GM12878 (cell line): ENCODE data around the gene WFDC8. TPM values are rescaled to one million over a fixed set of nuclear protein-coding genes. Genes with fewer than 3 reads are reported as not detected.

Experiments
- ATAC-seq: fragments of 200-7000 bp; cut with Tn5 transposase; 3 replicates; pipeline ENCODE4 v1.9.1; 2020; ENCODE audit warnings: mild to moderate bottlenecking, moderate library complexity
- BruUV-seq: library from RNA; stranded (reverse); fragments of 400-500 nt; replicated peaks from 2 replicates; lab custom pipeline; 2021; lab: Mats Ljungman, UMichigan
- CTCF ChIA-PET: fragments of 300-600 bp; sonication (Branson Sonifier 250); formaldehyde crosslinking; extraction: SDS; loops from one replicate; lab custom pipeline; 2021; ENCODE audit warnings: inconsistent platforms; lab: Yijun Ruan, JAX
- POLR2A ChIA-PET: fragments of 350-600 bp; formaldehyde crosslinking; extraction: SDS; loops from one replicate; lab custom pipeline; 2021; ENCODE audit warnings: inconsistent platforms; lab: Charles Lee
- RAD21 ChIA-PET: fragments of 300-600 bp; sonication (Branson Sonifier 250); formaldehyde crosslinking; loops from one replicate; lab custom pipeline; 2023; ENCODE audit warnings: antibody characterized with exemption; ENCODE audit not compliant: unreplicated experiment; lab: Charles Lee
- SMC1A ChIA-PET: fragments of 300-600 bp; sonication (Branson Sonifier 250); formaldehyde crosslinking; loops from one replicate; lab custom pipeline; 2023; ENCODE audit not compliant: unreplicated experiment, uncharacterized antibody; lab: Charles Lee
- DNase-seq: peaks from one replicate; pipeline ENCODE4 v3.0.0-alpha.2; 2011; ENCODE audit warnings: low read depth, low spot score
- FAIRE-seq: peaks from 3 replicates; lab custom pipeline; 2011; peaks lifted over from hg19 to GRCh38; lab: Jason Lieb, UNC
- H2AFZ ChIP-seq: 2 replicates; pipeline ENCODE4 v1.6.0; 2011; ENCODE audit warnings: low read depth, low read length, control low read depth; ENCODE audit not compliant: control insufficient read depth
- H3K27ac ChIP-seq: 2 replicates; pipeline ENCODE4 v1.5.1; 2011; ENCODE audit warnings: control low read depth; ENCODE audit not compliant: control insufficient read depth, insufficient read depth
- H3K27me3 ChIP-seq, 2 experiments: replicated peaks in 1 of 2; 2 replicates each; pipeline versions ENCODE4 v1.6.0 to v1.6.1; 2011; ENCODE audit warnings: low read length in 1 of 2; ENCODE audit not compliant: control insufficient read depth in 2 of 2, insufficient read depth in 2 of 2
- H3K36me3 ChIP-seq, 2 experiments: 2 replicates each; pipeline ENCODE4 v1.5.1; 2011; ENCODE audit warnings: low read length in 1 of 2; ENCODE audit not compliant: control insufficient read depth in 2 of 2, insufficient read depth in 2 of 2
- H3K4me1 ChIP-seq: 2 replicates; pipeline ENCODE4 v1.6.1; 2011; ENCODE audit warnings: mild to moderate bottlenecking, low read length, moderate library complexity, mixed read lengths; ENCODE audit not compliant: control insufficient read depth, insufficient read depth
- H3K4me2 ChIP-seq: 2 replicates; pipeline ENCODE4 v1.6.0; 2011; ENCODE audit warnings: control low read depth; ENCODE audit not compliant: control insufficient read depth, insufficient read depth
- H3K4me3 ChIP-seq: fragments of 200-600 bp; sonication (generic); 2 replicates; pipeline ENCODE4 v1.5.1; 2016
- H3K79me2 ChIP-seq: 2 replicates; pipeline ENCODE4 v1.6.0; 2011; ENCODE audit warnings: low read length; ENCODE audit not compliant: control insufficient read depth, insufficient read depth
- H3K9ac ChIP-seq: 2 replicates; pipeline ENCODE4 v1.8.0; 2011; ENCODE audit warnings: low read length, control low read depth, mixed read lengths; ENCODE audit not compliant: control insufficient read depth, insufficient read depth
- H3K9me3 ChIP-seq: replicated peaks from 3 replicates; pipeline ENCODE4 v1.5.1; 2011; ENCODE audit warnings: mild to moderate bottlenecking, low read length; ENCODE audit not compliant: control insufficient read depth, insufficient read depth
- H4K20me1 ChIP-seq: 2 replicates; pipeline ENCODE4 v1.6.0; 2011; ENCODE audit not compliant: control insufficient read depth, insufficient read depth
- EGR1 ChIP-seq, 2 experiments: IDR thresholded peaks; 1 replicate in 1 of 2; 2 replicates in 1 of 2; pipeline ENCODE4 v1.6.1; 2011 to 2012; ENCODE audit warnings: low read depth in 2 of 2, low read length in 2 of 2, borderline replicate concordance in 1 of 2, mild to moderate bottlenecking in 1 of 2, moderate library complexity in 1 of 2
- TARDBP ChIP-seq: IDR thresholded peaks from 2 replicates; pipeline ENCODE4 v1.6.1; 2016; ENCODE audit warnings: borderline replicate concordance
- WGBS: methylation state at CpG from one replicate; pipeline ENCODE4 v1.1.6; 2016; ENCODE audit warnings: low lambda C conversion rate; ENCODE audit not compliant: insufficient replicate concordance, insufficient coverage; ENCODE audit errors: missing lambda C conversion rate; 5-methylcytosine and 5-hydroxymethylcytosine counted together
- in situ Hi-C: fragments of 300-500 bp; cut with MboI; formaldehyde crosslinking; loops from 9 replicates; pipeline ENCODE4 v1.14.3; 2018; ENCODE audit warnings: mixed read lengths
- intact Hi-C: fragments of 100-400 bp; cut with micrococcal nuclease; formaldehyde crosslinking; loops from one replicate; pipeline ENCODE4 v1.14.2; 2022; ENCODE audit not compliant: unreplicated experiment
- polyA plus RNA-seq, 11 experiments: library from polyadenylated mRNA; depleted of rRNA in 4 of 11; unstranded in 6 of 11; stranded (reverse) in 5 of 11; fragments of >200 nt; fragmentation: Nextera tagmentation in 4 of 11; fragmentation: Illumina TruSeq in 1 of 11; extraction: Ambion mirVana in 4 of 11; extraction: Trizol in 1 of 11; gene quantifications; 1 replicate in 1 of 11; 2 replicates in 10 of 11; pipeline versions ENCODE4 v1.2.1 to v1.2.3, GENCODE V29; 2011 to 2016; ENCODE audit warnings: inconsistent platforms in 2 of 11, missing spikeins in 2 of 11, low read depth in 1 of 11
- total RNA-seq, 4 experiments: library from RNA; depleted of rRNA in 3 of 4; stranded (reverse); fragments of >200 nt in 3 of 4; fragmentation: Illumina TruSeq in 1 of 4; extraction: Trizol in 1 of 4; gene quantifications; 2 replicates each; pipeline versions ENCODE4 v1.2.1 to v1.2.3, GENCODE V29; 2013 to 2021
- TF ChIP-seq, protein P1 (sequence below): fragments of 150-350 bp; IDR thresholded peaks from 2 replicates; pipeline ENCODE4 v1.6.1; 2016; ENCODE audit warnings: low read depth, low read length
- TF ChIP-seq, protein P2 (sequence below): IDR thresholded peaks from 2 replicates; pipeline ENCODE4 v1.6.1; 2012; ENCODE audit warnings: low read depth, low read length, improper control_type of control experiment

WFDC8 gene
- total and polyA plus RNA-seq, 10 of the 15 experiments (the other 5 are each of a cell fraction or from before 2014, with no cell fraction given): not detected

DNA sequence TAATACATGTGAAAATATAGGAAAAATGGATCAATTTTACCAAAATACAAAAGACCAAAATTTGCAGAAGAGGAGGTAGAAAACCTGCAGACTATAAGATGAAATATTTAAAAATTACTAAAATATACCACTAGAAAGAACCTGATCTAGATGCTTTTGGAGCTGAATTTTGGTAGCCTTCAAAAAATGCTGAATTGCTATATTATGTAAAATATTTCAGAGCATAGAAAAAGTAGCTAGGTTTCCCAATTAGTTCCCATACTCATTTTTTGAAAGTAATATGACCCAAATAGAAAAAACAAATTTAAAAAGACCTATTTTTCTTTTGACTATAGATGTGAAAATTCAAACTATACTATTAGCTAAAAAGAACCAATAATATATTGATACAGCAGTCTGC, 28.3 kb downstream of the WFDC8 start (continued):
- TF ChIP-seq, protein P1, sequence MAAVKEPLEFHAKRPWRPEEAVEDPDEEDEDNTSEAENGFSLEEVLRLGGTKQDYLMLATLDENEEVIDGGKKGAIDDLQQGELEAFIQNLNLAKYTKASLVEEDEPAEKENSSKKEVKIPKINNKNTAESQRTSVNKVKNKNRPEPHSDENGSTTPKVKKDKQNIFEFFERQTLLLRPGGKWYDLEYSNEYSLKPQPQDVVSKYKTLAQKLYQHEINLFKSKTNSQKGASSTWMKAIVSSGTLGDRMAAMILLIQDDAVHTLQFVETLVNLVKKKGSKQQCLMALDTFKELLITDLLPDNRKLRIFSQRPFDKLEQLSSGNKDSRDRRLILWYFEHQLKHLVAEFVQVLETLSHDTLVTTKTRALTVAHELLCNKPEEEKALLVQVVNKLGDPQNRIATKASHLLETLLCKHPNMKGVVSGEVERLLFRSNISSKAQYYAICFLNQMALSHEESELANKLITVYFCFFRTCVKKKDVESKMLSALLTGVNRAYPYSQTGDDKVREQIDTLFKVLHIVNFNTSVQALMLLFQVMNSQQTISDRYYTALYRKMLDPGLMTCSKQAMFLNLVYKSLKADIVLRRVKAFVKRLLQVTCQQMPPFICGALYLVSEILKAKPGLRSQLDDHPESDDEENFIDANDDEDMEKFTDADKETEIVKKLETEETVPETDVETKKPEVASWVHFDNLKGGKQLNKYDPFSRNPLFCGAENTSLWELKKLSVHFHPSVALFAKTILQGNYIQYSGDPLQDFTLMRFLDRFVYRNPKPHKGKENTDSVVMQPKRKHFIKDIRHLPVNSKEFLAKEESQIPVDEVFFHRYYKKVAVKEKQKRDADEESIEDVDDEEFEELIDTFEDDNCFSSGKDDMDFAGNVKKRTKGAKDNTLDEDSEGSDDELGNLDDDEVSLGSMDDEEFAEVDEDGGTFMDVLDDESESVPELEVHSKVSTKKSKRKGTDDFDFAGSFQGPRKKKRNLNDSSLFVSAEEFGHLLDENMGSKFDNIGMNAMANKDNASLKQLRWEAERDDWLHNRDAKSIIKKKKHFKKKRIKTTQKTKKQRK: no peak

DNA sequence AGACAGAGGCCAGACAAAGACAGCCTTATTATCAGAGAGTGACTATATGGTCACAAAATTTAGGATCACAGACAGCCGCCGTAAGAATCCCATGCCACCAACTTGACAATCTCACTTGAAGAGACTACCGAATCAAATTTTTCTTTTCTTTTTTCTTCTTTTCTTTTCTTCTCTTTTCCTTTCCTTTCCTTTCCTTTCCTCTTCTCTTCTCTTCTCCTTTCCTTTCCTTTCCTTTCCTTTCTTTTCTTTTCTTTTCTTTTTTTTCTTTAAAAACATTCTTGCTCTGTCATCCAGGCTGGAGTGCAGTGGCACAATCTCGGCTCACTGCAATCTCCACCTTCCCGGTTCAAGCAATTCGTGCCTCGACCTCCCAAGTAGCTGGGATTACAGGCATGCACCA, 30.7 kb downstream of the WFDC8 start:
- FAIRE-seq (no peak), DNase-seq (no peak)
- Histone ChIP-seq H3K27me3 (no peaks in the 10 kb centered on the region; a peak in 2 of 4 replicates), H3K9me3 (no peaks in the 10 kb centered on the region), H2AFZ (no peak overlapping the region)
- no TSS peak for BruUV-seq
- RAD21 ChIA-PET: interaction anchor here (1.2 kb wide), 1 partner anchor 35 kb away, joined by 3 read pairs; no protein-coding TSS in a partner anchor
- TF ChIP-seq EGR1 (IDR thresholded peaks at IDR 0.05; ENCODE audit: borderline replicate concordance in 1 of 2, low read depth in 2 of 2, low read length in 2 of 2) (no peak), TARDBP (no peak)
- TF ChIP-seq, protein P2, sequence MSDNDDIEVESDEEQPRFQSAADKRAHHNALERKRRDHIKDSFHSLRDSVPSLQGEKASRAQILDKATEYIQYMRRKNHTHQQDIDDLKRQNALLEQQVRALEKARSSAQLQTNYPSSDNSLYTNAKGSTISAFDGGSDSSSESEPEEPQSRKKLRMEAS: no peak
- TF ChIP-seq, all 136 proteins: peak for 0
- no peak for ATAC-seq
- Histone ChIP-seq H3K79me2 (no peaks in the 10 kb centered on the region), H4K20me1 (no peaks in the 10 kb centered on the region), H3K4me1 (no peaks in the 10 kb centered on the region), H3K4me3 (no peak overlapping the region), H3K9ac (no peak overlapping the region), H3K4me2 (no peak overlapping the region), H3K27ac (no peak overlapping the region), H3K36me3 (no peaks in the 10 kb centered on the region)
- POLR2A ChIA-PET: no interaction called here
- SMC1A ChIA-PET: no interaction called here
- CTCF ChIA-PET: interaction anchor here (1.1 kb wide), 1 partner anchor 222 kb away, joined by 3 read pairs; no protein-coding TSS in a partner anchor
- intact Hi-C loops (no loop called here), in situ Hi-C loops (no loop called here)
- 57% methylated on average over 7 of the region's 7 CpGs for WGBS
